GM21515 (cell line): ENCODE measurements around the gene NCAM1.

Source experiments
- ATAC-seq: cut with Tn5 transposase; IDR thresholded peaks from one replicate; pipeline ENCODE4 v1.9.1; 2021; ENCODE audit not compliant: unreplicated experiment

Gene NCAM1

GRCh38 chr11:113247966-113248365 is 286.7 kb downstream of the NCAM1 start:
- ATAC-seq, result no peak

- no peak for ATAC-seq
Observed at GRCh38 chr11:113248702-113249490, 287.7 kb downstream of the NCAM1 start.

- no peak for ATAC-seq
Observed at GRCh38 chr11:113249491-113249763, 288.2 kb downstream of the NCAM1 start.

DNA sequence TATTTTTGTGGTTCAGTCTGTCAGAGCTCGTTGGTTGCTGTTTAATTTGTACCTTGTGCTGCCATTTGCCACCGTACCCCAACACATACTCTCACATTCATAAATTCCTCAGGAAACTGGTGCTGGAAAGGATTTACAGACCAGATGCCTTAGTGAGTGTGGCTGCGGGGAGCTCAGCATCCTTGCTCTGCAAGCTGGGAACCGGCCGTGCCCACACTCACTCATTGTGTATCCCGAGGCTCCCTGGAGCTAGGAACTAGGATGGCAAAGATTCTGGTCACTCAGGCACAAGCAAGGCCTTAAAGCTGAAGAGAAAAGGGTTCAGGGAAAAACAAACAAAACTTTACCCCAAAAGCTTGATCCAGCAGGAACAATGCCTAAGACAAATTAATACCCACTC is 288.6 kb downstream of the NCAM1 start:
- no peak for ATAC-seq

GRCh38 chr11:113251281-113251680 is 290.1 kb downstream of the NCAM1 start:
- ATAC-seq, result no peak

DNA sequence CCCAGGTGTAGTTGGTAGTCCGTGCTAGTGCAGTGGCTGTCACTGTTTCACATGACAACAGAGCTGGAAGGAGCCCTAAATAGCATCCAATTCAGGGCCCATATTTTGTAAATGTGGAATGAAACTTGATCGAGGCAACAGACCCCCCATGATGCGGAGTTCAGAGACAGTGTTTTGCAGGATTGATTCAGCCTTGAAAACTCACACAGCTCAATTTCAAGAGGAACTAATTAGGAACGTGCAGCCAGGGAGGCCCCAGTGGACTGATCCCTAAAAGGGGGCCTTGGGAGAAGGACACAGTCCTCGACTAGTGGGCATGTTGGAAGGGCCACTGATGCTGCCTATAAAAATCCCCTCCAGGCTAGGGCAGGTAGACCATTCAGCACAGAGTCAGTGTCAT is 292.2 kb downstream of the NCAM1 start:
- no peak for ATAC-seq

DNA sequence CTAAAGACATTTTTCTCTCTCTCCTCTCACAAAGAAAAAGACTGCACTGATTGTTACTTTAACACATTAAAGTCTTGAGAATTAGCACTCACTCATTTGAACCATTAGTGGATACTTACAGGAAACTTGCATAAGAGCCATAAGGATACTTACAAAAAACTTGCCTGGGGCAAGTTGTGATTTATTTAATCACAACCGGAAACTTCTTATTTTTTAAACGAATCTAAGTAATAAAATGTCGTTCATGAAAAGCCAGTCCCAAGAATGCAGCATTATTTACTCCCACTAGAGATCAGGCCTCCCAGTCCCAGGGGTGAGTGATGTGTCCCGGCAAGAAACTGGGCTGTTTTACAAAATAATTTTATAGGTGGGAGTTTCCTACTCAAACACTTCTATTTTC is 293.9 kb downstream of the NCAM1 start:
- no peak for ATAC-seq

DNA sequence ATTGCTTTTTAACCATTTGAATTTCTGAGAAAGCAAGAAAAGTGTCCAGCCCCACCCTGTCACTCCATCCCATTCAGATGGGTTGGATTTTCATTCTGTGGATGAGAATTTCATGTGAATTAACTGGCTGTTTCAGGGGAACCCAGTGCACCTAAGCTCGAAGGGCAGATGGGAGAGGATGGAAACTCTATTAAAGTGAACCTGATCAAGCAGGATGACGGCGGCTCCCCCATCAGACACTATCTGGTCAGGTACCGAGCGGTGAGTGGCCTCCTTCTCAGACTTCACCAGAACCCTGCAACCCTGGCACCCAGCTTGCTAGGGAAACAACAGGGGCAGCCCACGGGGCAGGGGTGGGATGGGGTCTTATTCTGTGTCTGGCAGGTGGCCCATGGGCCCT is 294.5 kb downstream of the NCAM1 start:
- ATAC-seq, result no peak

DNA sequence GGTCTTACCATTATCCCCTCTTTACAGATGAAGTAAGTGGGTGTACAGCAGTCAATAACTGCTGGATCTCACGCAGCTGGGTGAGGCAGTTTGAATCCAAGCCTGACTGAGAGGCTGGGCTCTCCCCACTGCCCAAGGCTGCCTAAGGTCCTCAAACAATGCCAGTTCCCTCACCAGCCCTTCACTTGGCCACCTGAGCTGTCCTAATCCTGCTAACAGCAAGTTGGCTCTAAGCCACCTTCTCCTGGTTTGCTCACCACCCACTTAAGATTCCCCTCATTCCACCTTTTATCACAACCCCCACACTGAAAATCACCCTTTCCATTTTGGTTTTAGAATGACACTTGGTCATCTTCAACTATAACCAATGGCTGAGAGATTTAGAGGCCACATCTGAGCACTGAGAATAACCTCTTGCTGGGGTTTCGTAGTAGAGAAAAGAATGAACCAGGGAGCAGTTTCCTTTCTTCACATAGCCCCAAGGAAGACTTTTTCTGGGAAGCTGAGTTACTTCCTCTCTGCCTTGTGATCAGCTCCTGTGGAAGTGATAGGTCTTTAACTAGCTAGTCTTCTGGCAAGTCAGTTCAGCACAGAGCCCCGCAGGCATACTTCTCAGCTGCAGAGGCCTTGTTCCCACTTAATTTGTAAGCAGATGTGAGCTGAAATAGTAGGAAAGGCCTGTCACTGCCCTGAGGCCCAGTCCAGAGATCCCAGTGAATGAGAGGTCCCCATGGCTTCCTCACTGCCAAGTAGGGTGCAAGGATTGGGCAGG is 295.4 kb downstream of the NCAM1 start:
- ATAC-seq, result no peak

- ATAC-seq, result no peak
Observed at GRCh38 chr11:113260096-113260425, 298.8 kb downstream of the NCAM1 start.

DNA sequence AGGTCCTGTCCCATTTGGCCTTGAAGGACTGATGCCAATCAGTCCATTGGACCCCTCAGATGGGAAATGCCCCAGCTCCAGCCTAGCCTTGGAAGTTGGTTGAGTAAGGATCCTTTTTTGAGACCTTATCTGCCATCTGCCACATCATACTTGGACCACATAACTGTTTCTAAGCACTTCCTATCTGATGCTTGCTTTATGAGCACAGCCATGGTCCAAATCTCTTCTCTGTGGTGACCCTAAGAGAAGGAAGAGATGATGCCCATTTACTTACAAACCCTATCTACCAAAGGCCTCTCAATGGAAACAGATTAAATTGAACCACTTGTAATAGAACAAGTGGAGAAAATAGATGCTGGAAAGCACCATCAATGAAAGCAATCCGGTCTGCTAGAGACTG is 299.3 kb downstream of the NCAM1 start:
- no peak for ATAC-seq

- ATAC-seq, result no peak
Observed at GRCh38 chr11:113261709-113262475, 300.7 kb downstream of the NCAM1 start.

- ATAC-seq, result no peak
Observed at GRCh38 chr11:113262594-113262993, 301.4 kb downstream of the NCAM1 start.

- no peak for ATAC-seq
Observed at GRCh38 chr11:113263458-113264259, 302.4 kb downstream of the NCAM1 start.

- no peak for ATAC-seq
Observed at GRCh38 chr11:113265362-113265761, 304.1 kb downstream of the NCAM1 start.

DNA sequence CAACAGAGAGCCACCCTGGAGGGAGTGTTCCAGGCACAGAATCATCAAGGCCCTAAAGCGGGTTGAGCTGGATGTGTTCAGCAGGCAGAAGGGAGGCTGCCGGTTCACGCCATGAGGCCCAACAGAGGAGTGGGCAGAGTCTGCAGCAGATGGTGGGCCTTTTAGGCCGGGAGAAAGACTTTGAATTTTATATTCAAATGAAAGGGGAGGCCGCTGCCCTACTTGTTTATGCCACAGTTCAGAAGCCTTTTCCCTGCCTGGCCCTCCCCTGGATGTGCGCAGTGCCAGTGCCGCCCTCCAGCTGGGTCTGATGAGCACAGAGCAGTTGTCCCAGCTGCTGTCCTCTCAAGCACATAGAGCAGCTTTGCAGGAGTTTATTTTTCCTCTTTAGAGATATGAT is 306.3 kb downstream of the NCAM1 start:
- no peak for ATAC-seq

DNA sequence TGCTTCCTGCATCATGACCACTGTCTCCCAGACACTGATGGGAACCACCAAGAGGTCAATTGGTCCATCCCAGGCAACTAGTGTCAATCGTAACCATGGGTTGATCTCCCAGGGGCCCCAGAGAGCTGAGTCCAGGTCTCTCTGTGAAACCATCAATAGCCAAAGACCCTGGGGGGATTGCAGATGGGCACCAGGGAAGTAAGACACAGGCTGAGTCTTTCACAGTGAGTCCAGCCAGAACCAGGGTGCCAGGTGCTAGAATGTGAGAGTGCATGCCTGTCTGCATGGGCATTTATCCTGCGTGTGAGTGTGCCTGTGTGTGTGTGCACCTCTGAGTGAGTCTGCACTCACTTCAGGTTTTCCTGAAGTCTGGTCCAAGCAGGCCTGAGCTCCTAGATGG is 307.9 kb downstream of the NCAM1 start:
- no peak for ATAC-seq

GRCh38 chr11:113269636-113270035 is 308.4 kb downstream of the NCAM1 start:
- ATAC-seq, result no peak

DNA sequence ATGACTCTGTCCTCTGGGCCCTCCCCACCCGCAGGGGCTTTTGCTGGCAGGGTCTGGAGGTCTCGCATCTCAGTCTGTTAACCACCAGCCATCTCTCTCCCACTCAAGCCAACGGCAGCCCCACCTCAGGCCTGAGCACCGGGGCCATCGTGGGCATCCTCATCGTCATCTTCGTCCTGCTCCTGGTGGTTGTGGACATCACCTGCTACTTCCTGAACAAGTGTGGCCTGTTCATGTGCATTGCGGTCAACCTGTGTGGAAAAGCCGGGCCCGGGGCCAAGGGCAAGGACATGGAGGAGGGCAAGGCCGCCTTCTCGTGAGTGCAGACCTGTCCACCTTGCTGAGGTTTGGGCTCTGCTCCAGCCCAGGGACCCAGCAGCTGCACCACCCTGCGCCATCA is 308.9 kb downstream of the NCAM1 start:
- ATAC-seq, result no peak

DNA sequence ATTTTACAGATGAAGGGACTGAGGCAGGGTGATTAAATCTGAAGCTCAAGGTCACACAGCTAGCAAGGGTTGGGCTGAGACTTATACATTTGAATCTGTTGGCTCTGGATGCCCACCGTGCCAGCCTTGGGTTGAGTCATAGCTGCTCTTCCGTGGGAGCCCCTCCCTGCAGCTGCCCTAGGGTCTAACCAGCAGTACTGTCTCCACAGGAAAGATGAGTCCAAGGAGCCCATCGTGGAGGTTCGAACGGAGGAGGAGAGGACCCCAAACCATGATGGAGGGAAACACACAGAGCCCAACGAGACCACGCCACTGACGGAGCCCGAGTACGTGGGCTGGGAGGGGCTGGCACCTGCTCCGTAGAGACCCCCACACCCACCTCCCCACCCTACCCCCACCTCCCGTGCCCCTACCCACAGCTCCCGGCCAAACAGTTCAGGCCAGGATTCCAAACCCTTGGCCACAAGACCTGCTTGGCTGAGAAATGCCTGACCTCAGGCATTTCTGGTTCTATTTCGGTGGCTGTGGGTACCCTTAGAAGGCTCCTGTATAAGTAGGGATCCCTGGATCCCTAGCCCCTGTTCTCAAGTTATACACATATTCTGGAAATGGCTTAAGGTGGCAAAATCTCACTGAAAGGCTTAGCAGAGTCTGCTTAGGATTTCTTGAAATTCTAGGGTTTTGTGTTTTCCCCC is 310.5 kb downstream of the NCAM1 start:
- no peak for ATAC-seq

GRCh38 chr11:113272281-113272680 is 311.1 kb downstream of the NCAM1 start:
- ATAC-seq, result no peak
